ENCODE results near the gene GABBR2. TPM values are rescaled to one million over a fixed set of nuclear protein-coding genes. Genes with fewer than 3 reads are reported as not detected.

Gene GABBR2
- polyA plus RNA-seq, 1 donor = 0.69 TPM

Other genes with a start within 250 kb of the GABBR2 start
- 36.9 TPM for gene ANKS6, start 87.6 kb upstream of the GABBR2 start, polyA plus RNA-seq
- gene GALNT12, start 98.7 kb upstream of the GABBR2 start, polyA plus RNA-seq = 45.6 TPM
- gene COL15A1, start 235.0 kb upstream of the GABBR2 start, polyA plus RNA-seq = 19.7 TPM